OCI-LY7 (cell line): ENCODE results near the gene PRSS48.

Experiments
- EZH2phosphoT487 ChIP-seq: fragments of 200-600 bp; sonication (generic); IDR thresholded peaks from 2 replicates; pipeline ENCODE4 v1.6.1; 2018; ENCODE audit warnings: low read depth, borderline replicate concordance, mild to moderate bottlenecking, mixed run types, antibody characterized with exemption, low read length, moderate library complexity, mixed read lengths
- TF ChIP-seq, protein P1 (sequence below): fragments of 200-600 bp; sonication (generic); conservative IDR thresholded peaks from 2 replicates; pipeline ENCODE4 v1.5.1; 2014; ENCODE audit warnings: mild to moderate bottlenecking, antibody characterized with exemption, low read length, moderate library complexity, mixed read lengths

- TF ChIP-seq, protein P1, sequence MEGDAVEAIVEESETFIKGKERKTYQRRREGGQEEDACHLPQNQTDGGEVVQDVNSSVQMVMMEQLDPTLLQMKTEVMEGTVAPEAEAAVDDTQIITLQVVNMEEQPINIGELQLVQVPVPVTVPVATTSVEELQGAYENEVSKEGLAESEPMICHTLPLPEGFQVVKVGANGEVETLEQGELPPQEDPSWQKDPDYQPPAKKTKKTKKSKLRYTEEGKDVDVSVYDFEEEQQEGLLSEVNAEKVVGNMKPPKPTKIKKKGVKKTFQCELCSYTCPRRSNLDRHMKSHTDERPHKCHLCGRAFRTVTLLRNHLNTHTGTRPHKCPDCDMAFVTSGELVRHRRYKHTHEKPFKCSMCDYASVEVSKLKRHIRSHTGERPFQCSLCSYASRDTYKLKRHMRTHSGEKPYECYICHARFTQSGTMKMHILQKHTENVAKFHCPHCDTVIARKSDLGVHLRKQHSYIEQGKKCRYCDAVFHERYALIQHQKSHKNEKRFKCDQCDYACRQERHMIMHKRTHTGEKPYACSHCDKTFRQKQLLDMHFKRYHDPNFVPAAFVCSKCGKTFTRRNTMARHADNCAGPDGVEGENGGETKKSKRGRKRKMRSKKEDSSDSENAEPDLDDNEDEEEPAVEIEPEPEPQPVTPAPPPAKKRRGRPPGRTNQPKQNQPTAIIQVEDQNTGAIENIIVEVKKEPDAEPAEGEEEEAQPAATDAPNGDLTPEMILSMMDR: no peak
- no peak for TF ChIP-seq EZH2phosphoT487
These were observed 42.5 kb downstream of the PRSS48 start for GRCh38 chr4:151319490-151319889.
